Hematopoietic multipotent progenitor cell (in vitro differentiated cells): Measurements from ENCODE around the gene RIMKLA. TPM values are rescaled to one million over a fixed set of nuclear protein-coding genes. Genes with fewer than 3 reads are reported as not detected.

Source experiments
- total RNA-seq: library from RNA; depleted of rRNA; stranded (reverse); fragments of >200 nt; gene quantifications from one replicate; pipeline ENCODE4 v1.2.3, GENCODE V29; 2012

Gene RIMKLA
- total RNA-seq, 1 donor: 0.27 TPM

Other genes with a start within 250 kb of the RIMKLA start
- not detected for gene GUCA2B, start 227.4 kb upstream of the RIMKLA start, total RNA-seq
- gene GUCA2A, start 216.0 kb upstream of the RIMKLA start, total RNA-seq: not detected
- 44.2 TPM for gene FOXJ3, start 45.6 kb upstream of the RIMKLA start, total RNA-seq
- 4.3 TPM for gene ZMYND12, start 75.2 kb downstream of the RIMKLA start, total RNA-seq
- 49.5 TPM for gene PPCS, start 75.8 kb downstream of the RIMKLA start, total RNA-seq
- 1.3 TPM for gene CCDC30, start 82.5 kb downstream of the RIMKLA start, total RNA-seq